Bronchus fibroblast of lung (primary cell): ENCODE data around the gene PCDHGA4. TPM values are rescaled to one million over a fixed set of nuclear protein-coding genes. Genes with fewer than 3 reads are reported as not detected.

Experiments
- total RNA-seq: library from RNA; depleted of rRNA; stranded (reverse); fragments of >200 nt; gene quantifications from 2 replicates; pipeline ENCODE4 v1.2.3, GENCODE V29; 2015

PCDHGA4 gene
- total RNA-seq, 1 donor from 2014 or later: 1.3 TPM

GRCh38 chr5:141397756-141398551 lies 43.1 kb downstream of the PCDHGA4 start, which contains the start of gene PCDHGB5:
PCDHGB5 (plus strand) TSS chr5:141397947; CDS start chr5:141398128, 181 bp downstream.

GRCh38 chr5:141402553-141403243 lies 47.9 kb downstream of the PCDHGA4 start, which contains the start of gene PCDHGA9:
PCDHGA9 (plus strand) TSS chr5:141402778; CDS start chr5:141402953, 175 bp downstream.

Other genes with a start within 250 kb of the PCDHGA4 start
- not detected in 2 replicates for gene PCDHB4, start 233.2 kb upstream of the PCDHGA4 start, total RNA-seq
- gene PCDHB5, start 219.8 kb upstream of the PCDHGA4 start, total RNA-seq: 0.84 and 0.89 TPM in 2 replicates
- not detected in 2 replicates for gene PCDHB6, start 205.0 kb upstream of the PCDHGA4 start, total RNA-seq
- 0.15 and 0.17 TPM in 2 replicates for gene PCDHB7, start 182.4 kb upstream of the PCDHGA4 start, total RNA-seq
- gene PCDHB8, start 177.2 kb upstream of the PCDHGA4 start, total RNA-seq: not detected in 2 replicates
- gene PCDHB16, start 172.6 kb upstream of the PCDHGA4 start, total RNA-seq: under 0.01 TPM in 1 of 2 replicates, not detected in the other
- not detected in 2 replicates for gene PCDHB9, start 167.9 kb upstream of the PCDHGA4 start, total RNA-seq
- gene PCDHB10, start 162.7 kb upstream of the PCDHGA4 start, total RNA-seq: under 0.01 and 0.15 TPM in 2 replicates
- under 0.01 TPM in 2 replicates for gene PCDHB11, start 155.4 kb upstream of the PCDHGA4 start, total RNA-seq
- gene PCDHB12, start 146.3 kb upstream of the PCDHGA4 start, total RNA-seq: not detected in 2 replicates
- under 0.01 TPM in 2 replicates for gene PCDHB13, start 141.1 kb upstream of the PCDHGA4 start, total RNA-seq
- gene PCDHB14, start 131.7 kb upstream of the PCDHGA4 start, total RNA-seq: under 0.01 TPM in 1 of 2 replicates, not detected in the other
- gene PCDHB15, start 109.6 kb upstream of the PCDHGA4 start, total RNA-seq: 0.15 and 0.17 TPM in 2 replicates
- gene SLC25A2, start 51.0 kb upstream of the PCDHGA4 start, total RNA-seq: not detected in 2 replicates
- gene TAF7, start 34.2 kb upstream of the PCDHGA4 start, total RNA-seq: 31.8 and 38.5 TPM in 2 replicates
- under 0.01 and 0.15 TPM in 2 replicates for gene PCDHGA1, start 24.5 kb upstream of the PCDHGA4 start, total RNA-seq
- 0.50 and 0.59 TPM in 2 replicates for gene PCDHGA2, start 16.3 kb upstream of the PCDHGA4 start, total RNA-seq
- gene PCDHGA3, start 11.2 kb upstream of the PCDHGA4 start, total RNA-seq: 0.15 and 0.34 TPM in 2 replicates
- 0.30 and 0.34 TPM in 2 replicates for gene PCDHGB1, start 4.9 kb upstream of the PCDHGA4 start, total RNA-seq
- gene PCDHGB2, start 5.0 kb downstream of the PCDHGA4 start, total RNA-seq: 0.50 and 0.59 TPM in 2 replicates
- gene PCDHGA5, start 9.1 kb downstream of the PCDHGA4 start, total RNA-seq: 0.15 and 0.34 TPM in 2 replicates
- gene PCDHGB3, start 15.2 kb downstream of the PCDHGA4 start, total RNA-seq: 0.45 and 0.50 TPM in 2 replicates
- gene PCDHGA6, start 18.9 kb downstream of the PCDHGA4 start, total RNA-seq: 0.67 and 1.0 TPM in 2 replicates
- 0.50 and 0.89 TPM in 2 replicates for gene PCDHGA7, start 27.7 kb downstream of the PCDHGA4 start, total RNA-seq
- gene PCDHGB4, start 32.7 kb downstream of the PCDHGA4 start, total RNA-seq: 4.0 and 4.4 TPM in 2 replicates
- gene PCDHGA8, start 37.6 kb downstream of the PCDHGA4 start, total RNA-seq: 0.15 and 0.67 TPM in 2 replicates
- gene PCDHGB5, start 42.9 kb downstream of the PCDHGA4 start, total RNA-seq: 10.6 and 13.8 TPM in 2 replicates
- 1.7 and 1.9 TPM in 2 replicates for gene PCDHGA9, start 47.8 kb downstream of the PCDHGA4 start, total RNA-seq
- 1.3 and 2.1 TPM in 2 replicates for gene PCDHGB6, start 53.0 kb downstream of the PCDHGA4 start, total RNA-seq
- gene PCDHGA10, start 58.0 kb downstream of the PCDHGA4 start, total RNA-seq: 4.9 and 5.2 TPM in 2 replicates
- 6.1 and 7.2 TPM in 2 replicates for gene PCDHGB7, start 62.7 kb downstream of the PCDHGA4 start, total RNA-seq
- 10.9 and 11.6 TPM in 2 replicates for gene PCDHGA11, start 66.0 kb downstream of the PCDHGA4 start, total RNA-seq
- gene PCDHGA12, start 75.5 kb downstream of the PCDHGA4 start, total RNA-seq: 7.7 and 8.4 TPM in 2 replicates
- 39.3 and 42.2 TPM in 2 replicates for gene PCDHGC3, start 120.9 kb downstream of the PCDHGA4 start, total RNA-seq
- 0.17 and 0.30 TPM in 2 replicates for gene PCDHGC4, start 130.0 kb downstream of the PCDHGA4 start, total RNA-seq
- 0.17 and 0.30 TPM in 2 replicates for gene PCDHGC5, start 134.1 kb downstream of the PCDHGA4 start, total RNA-seq